Activated CD8-positive, alpha-beta memory T cell treated with anti-CD3 and anti-CD28 coated beads, Interleukin-2, amount 50 U/mL, for 24 hours (primary cell): ENCODE measurements around the gene NOBOX.
"Not testable (repeated sequence)": the region's sequence is repeated elsewhere in the genome, so short reads cannot be mapped to it uniquely, and the experiment has no call there.

Source experiments
- DNase-seq: peaks from one replicate; pipeline ENCODE4 v3.0.0-alpha.2; 2020; ENCODE audit errors: extremely low read depth

The NOBOX gene

DNA sequence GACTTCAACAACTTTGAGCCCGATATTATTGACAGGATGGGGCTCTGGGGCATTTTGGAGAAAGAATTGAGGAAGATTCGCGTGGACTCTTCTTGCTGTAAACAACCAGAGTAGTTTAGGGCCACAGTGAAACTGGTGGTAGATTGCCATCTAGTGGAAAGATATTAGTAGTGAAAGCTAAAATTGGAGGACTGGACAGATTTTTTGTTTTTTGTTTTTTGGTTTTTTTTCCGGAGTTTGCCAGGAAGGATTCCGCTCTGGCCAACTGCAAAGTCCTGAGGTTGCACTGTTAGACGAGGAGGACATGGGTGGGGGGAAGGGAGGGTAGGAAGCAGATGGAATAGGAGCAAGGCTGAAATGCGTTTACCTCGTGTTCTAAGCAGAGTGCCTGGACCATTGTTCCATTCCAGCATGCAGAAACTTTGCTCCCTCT is 11.7 kb downstream of the NOBOX start:
- no peak for DNase-seq

GRCh38 chr7:144391014-144391413 is 12.5 kb downstream of the NOBOX start:
- no peak for DNase-seq

GRCh38 chr7:144390481-144390880 is 13.0 kb downstream of the NOBOX start:
- DNase-seq, result no peak

- no peak for DNase-seq
Measured at GRCh38 chr7:144388950-144389349, 14.5 kb downstream of the NOBOX start.

- no peak for DNase-seq
Measured at GRCh38 chr7:144386741-144387140, 16.8 kb downstream of the NOBOX start.

DNA sequence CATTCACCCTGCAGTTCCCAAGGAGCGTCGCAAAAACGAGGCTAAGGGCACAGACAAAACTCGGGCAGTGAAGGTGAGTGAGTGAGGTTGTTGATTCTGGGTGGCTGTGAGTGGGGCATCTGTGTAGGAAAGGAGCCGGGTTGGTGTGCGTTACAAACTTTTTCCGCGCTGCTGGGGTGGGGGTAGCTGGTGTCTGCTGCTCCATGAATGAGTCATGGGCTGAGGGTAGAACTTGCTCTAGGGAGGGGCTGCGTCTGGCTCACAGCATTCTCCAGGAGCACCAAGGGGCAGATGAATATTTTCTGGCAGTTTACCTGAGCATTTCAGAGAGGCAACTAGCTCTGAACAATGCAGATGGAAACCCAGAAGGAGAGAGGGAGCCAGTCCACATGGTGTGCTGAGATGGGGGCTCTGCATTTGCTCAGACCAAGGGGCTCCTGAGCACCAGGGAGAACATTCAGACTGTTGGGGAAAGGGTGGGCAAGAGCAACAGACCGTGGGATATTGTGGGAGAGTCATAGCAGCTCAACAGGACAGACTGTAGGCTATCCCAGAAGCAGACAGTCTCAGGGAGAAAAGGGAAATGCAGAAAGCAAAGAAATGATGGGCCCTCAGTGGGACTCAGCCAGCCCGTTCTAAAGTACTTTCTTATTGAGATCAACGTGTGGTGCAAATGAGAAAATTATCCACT is 18.8 kb downstream of the NOBOX start:
- no peak for DNase-seq

DNA sequence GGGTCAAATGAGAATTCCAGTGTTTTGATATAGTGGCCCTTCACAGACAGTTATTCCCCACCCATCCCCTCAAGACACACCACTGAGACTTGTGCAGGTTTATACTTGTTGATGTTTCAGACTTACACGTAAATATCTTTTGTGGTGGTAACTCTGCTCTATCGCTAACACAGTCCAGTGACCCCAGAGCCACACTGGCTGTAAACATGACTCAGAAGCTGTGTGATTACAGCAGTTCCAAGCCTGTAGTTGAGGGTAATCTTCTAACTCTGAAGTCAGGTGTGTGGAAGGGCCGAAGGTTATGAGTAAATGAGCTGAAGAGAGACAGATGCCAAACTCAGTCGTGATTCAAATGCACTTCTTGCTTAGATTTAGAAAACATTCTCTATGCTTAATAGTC is 19.4 kb downstream of the NOBOX start:
- DNase-seq, result no peak

GRCh38 chr7:144379776-144380384 is 23.6 kb downstream of the NOBOX start:
- no peak for DNase-seq

DNA sequence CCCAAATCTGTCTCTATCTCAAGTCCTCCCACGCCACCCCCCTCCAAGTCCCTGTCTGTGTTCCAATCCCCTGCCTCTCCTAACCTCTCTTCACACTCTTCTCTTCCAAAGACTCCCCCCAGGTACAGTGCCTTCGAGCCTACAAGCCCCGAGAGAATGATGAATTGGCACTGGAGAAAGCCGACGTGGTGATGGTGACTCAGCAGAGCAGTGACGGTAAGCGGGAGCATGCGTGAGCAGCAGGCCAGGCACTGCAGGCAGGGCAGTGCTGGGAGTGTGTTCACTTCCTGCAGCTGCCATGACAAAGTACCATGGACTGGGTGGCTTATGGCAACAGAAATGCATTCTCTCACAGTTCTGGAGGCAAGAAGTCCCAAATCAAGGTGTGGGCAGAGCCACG is 24.8 kb downstream of the NOBOX start:
- DNase-seq, result no peak

DNA sequence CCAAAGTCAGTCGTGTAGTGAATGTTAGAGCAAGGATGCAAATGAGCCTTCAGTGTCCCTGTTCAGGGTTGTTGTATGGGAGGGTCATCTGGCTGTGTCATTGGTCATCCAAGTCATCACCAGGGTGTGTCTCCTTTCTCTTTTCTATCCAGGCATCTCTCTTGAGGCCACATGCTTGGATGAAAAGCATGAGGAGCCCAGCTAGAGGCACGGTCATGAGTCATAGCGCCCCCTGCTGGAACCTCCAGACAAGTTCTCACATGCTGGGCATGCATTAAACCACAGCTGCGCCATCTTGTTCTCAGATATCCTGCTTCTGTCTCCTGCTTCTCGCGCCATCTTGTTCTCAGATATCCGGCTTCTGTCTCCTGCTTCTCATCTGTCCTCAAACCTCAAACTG is 34.3 kb downstream of the NOBOX start:
- not testable (repeated sequence) for DNase-seq

DNA sequence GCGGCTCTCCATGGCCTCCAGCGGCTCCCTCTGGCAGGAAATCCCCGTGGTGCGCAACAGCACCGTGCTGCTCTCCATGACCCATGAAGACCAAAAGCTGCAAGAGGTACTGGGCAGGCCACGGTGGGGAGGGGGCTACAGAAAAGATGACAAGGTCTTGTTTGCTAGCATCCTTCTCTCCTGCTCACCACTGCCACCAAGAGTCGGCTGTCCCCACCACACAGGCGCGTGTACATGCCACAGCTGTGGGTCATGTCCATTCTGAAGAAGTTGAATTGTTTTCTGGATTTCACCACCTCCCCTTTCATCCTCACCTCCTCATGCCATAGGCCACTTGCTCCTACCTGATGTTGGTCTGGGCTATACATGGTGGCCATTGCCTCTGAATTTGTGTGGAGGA is 36.2 kb downstream of the NOBOX start:
- not testable (repeated sequence) for DNase-seq

DNA sequence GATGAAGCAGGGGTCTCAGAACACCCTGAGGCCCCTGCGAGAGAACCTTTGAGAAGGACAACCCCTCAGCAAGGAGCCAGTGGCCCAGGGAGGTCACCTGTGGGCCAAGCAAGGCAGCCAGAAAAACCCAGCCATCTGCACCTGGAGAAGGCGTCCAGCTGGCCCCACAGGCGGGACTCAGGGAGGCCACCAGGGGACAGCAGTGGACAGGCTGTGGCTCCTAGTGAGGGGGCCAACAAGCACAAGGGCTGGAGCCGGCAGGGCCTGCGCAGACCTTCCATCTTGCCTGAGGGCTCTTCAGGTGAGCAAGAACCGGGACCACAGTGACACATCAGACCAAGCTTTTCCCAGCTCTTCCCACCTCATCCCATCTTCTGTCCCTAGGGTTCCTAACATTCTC is 38.0 kb downstream of the NOBOX start:
- DNase-seq, result not testable (repeated sequence)

DNA sequence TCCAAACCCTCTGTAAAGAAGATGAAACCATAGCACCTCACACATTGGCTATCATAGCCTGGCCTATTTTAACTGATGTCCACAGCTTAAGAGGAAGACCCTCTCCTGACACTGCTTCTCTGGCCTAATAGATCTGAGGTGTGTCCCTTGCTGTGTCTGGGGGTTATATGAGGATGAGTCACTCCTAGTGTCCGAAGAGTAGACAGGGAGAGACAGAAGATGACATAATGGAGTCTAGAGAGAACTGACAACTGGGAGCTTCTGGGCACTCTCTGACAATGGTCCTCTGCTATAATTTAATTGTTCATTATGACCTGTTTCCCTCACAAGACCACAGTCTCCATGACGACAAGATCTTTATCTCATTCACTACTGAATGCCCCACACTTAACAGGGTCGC is 41.4 kb downstream of the NOBOX start:
- DNase-seq, result not testable (repeated sequence)

DNA sequence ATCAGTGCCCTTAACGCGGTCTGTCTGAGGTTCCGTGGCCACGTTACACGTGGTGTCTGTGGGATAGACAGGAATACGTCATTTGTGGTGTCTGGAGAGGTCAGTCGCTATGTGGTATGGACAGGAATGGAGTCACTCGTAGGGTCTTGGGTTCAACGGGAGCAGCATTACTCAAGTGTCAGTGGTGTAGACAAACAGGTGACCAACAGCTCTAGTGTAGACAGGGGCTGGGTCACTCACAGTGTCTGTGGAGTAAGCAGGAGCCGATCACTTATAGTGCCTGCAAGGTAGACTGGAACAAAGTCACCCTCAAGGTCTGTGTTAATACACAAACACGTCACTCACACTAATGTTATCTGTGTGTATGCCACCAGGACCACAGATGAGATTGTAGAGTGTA is 46.6 kb downstream of the NOBOX start:
- DNase-seq, result not testable (repeated sequence)

DNA sequence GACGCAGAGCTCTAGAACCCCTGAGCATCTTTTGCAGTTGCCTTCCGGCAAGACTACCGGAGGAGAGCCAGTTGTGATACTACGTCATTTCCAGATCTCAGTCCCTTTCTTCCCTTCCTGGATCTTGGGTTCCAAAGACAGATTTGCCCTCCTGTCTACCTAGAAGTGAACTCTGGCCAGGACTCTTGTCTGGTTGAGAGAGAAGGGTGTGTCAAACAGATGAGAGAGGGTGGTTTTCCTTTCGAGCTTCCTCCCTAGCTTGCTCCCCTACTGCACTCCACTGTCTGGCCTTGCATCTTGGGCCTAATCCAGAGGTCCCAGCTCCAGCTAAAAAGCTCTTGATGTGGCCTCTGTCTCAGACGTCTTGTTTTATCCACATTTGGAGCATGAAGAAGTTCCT is 47.3 kb downstream of the NOBOX start:
- DNase-seq, result not testable (repeated sequence)

DNA sequence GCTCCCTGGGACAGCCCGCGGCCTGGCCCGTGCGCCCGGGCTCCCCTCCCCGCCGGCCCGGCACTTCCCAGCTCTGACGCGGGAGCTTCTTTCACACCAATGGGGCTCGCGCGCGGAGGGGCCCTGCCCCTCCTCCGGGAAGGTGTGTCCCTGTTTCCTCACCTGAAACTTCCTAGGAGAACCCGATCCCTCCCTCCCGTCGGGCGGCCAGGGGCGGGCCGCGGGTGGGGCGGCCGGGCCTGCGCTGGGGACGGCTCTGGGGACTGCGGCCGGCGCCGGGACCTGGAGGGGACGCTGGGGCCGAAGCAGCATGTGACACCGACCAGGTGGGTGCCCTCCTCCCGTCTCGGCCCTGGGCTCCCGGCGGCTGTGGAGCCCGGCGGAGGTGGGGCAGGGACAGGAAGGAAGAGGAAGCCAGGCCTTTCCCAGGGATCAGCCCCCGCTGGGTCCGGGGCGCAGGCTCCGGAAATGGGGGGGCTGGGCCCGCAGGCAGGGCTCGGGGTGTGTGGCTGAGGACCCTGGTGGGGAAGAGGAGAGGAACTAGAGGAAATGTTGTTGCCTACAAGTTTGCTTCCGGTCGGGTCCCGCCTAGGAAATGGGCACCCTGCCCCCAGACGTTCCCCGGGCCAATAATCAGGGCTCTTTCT is 48.2 kb downstream of the NOBOX start, which contains the start of gene ARHGEF5:
TSS of gene ARHGEF5 (plus strand) at position 227 of the 647 bp plus-strand sequence. CDS start 7,268 bp downstream, outside the sequence.
- not testable (repeated sequence) for DNase-seq

- not testable (repeated sequence) for DNase-seq
Measured at GRCh38 chr7:144351667-144352066, 51.8 kb downstream of the NOBOX start.

DNA sequence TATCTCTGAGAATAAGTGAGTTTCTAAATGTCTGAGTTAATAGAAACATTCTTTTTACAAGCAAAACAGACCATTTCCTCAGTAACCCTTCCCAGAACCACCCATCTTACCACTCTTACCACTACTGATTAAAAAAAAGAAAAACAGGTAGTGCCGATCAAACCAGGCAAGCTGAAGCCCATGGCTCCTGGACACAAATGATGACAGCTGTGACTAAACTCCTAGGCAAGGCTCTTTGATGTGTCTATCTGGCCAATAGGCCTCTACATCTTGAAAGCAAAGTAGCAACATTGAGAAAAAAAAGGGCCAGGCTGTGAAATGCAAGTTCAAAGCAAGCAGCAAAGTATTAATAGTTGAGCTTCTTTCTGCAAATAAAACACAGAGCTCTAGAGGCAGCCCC is 54.9 kb downstream of the NOBOX start:
- DNase-seq, result not testable (repeated sequence)
